Uterus (tissue), 2 donors: ENCODE results near the gene RMND5A.

Experiments
- CTCF ChIP-seq, 4 experiments: fragments of 200-600 bp in 2 of 4; fragments of 450-650 bp in 2 of 4; sonication (generic) in 2 of 4; IDR thresholded peaks; one replicate each; pipeline ENCODE4 v1.5.1; 2016 to 2019; ENCODE audit warnings: antibody characterized with exemption in 4 of 4, mild to moderate bottlenecking in 2 of 4, moderate library complexity in 1 of 4
- POLR2A ChIP-seq, 2 donors: fragments of 450-650 bp; IDR thresholded peaks; one replicate each; pipeline ENCODE4 v1.6.1; 2016; ENCODE audit warnings: antibody characterized with exemption in 2 of 2, mild to moderate bottlenecking in 1 of 2, moderate library complexity in 1 of 2

- TF ChIP-seq CTCF (IDR thresholded peaks at IDR 0.05) (no peak), POLR2A (IDR thresholded peaks at IDR 0.05) (no peak)
Observed at GRCh38 chr2:86789687-86790133, 69.6 kb downstream of the RMND5A start.
